GM13977 (cell line): ENCODE measurements around the gene OR10H1.
"Not testable (repeated sequence)": the region's sequence is repeated elsewhere in the genome, so short reads cannot be mapped to it uniquely, and the experiment has no call there.

Experiments used
- DNase-seq: peaks from one replicate; pipeline ENCODE4 v3.0.0; 2012; ENCODE audit warnings: low spot score
- CTCF ChIP-seq: IDR thresholded peaks from 2 replicates; pipeline ENCODE4 v1.5.1; 2012; ENCODE audit warnings: mild to moderate bottlenecking, control low read depth; ENCODE audit not compliant: insufficient read depth; ENCODE audit errors: extremely low read depth, missing control alignments
- in situ Hi-C: fragments of 300-500 bp; cut with MboI; formaldehyde crosslinking; loops from one replicate; pipeline ENCODE4 v1.12.0; 2022; ENCODE audit warnings: low sequenced_read_pairs, low pct_unique_long_range_greater_than_20kb, mixed read lengths, inconsistent platforms; ENCODE audit not compliant: unreplicated experiment

OR10H1 gene

DNA sequence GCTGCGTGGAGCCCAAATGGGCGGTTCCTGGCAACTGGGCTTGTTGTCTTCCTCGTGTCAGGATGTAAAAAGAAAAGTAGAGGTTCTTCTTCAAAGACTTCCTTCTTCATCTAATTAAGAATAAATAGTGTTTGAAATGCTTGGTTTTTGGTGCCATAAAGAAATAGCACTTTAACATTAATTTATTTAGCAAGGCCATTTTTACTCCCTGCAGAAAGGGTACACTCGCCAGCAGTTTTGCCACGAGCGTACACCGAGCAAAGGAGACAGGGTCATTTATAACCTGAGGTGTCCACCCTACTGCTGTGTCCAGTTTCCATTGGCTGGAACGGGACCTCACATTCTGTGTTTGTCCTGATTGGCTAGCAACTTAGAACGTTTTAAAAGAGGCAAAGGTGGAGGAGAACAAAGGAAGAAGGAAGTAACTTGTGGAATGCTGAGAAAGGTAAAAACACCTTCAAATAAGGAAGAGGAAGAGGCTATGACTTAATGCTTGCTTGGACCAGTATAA lies 21.8 kb upstream of the OR10H1 start:
- no peak for DNase-seq
- in situ Hi-C loops: loop anchor here (25.0 kb wide), 1 partner anchor 325 kb away; the partner anchor contains the start of gene CIB3
- TF ChIP-seq CTCF: no peak

- in situ Hi-C loops: loop anchor here (25.0 kb wide), 1 partner anchor 326 kb away; the partner anchor contains the start of gene CIB3
- DNase-seq: peak; percentile 93
- no peak for TF ChIP-seq CTCF
These were observed 21.1 kb upstream of the OR10H1 start for GRCh38 chr19:15836330-15837220.

GRCh38 chr19:15835565-15836329 lies 20.3 kb upstream of the OR10H1 start:
- in situ Hi-C loops: loop anchor here (25.0 kb wide), 1 partner anchor 327 kb away; the partner anchor contains the start of gene CIB3
- DNase-seq: not testable (repeated sequence)

DNA sequence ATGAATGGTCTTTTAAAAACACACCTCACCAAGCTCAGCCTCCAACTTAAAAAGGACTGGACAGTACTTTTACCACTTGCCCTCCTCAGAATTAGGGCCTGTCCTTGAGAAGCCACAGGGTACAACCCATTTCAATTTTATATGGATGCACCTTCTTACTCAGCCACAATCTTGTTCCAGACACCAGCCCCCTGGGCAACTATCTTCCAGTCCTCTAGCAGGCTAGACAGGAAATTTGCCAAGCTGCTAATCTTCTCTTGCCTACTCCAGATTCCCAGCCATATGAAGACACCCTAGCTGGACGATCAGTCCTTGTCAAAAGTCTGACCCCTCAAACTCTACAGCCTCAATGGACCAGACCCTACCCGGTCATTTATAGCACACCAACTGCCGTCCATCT lies 18.8 kb upstream of the OR10H1 start:
- in situ Hi-C loops: loop anchor here (25.0 kb wide), 1 partner anchor 328 kb away; the partner anchor contains the start of gene CIB3
- not testable (repeated sequence) for DNase-seq

DNA sequence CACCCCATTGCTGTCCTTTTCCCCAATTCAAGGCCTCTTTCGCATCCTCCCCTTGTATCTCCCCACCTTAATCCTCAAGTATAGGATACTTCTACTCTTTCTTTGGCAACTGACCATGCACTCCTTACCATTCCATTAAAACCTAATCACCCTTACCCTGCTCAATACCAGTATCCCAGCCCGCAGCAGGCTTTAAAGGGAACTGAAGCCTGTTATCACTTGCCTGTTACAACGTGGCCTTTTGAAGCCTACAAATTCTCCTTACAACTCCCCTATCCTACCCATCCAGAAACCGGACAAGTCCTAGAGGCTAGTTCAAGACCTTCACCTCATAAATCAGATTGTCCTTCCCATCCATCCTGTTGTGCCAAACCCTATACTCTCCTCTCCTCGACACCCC lies 16.2 kb upstream of the OR10H1 start:
- TF ChIP-seq CTCF: no peak
- in situ Hi-C loops: loop anchor here (25.0 kb wide), 1 partner anchor 331 kb away; the partner anchor contains the start of gene CIB3
- DNase-seq: no peak

- in situ Hi-C loops: loop anchor here (25.0 kb wide), 1 partner anchor 333 kb away; the partner anchor contains the start of gene CIB3
- TF ChIP-seq CTCF: no peak
- DNase-seq: no peak
These were observed 14.3 kb upstream of the OR10H1 start for GRCh38 chr19:15829786-15830185.

GRCh38 chr19:15829306-15829698 lies 13.8 kb upstream of the OR10H1 start:
- in situ Hi-C loops: loop anchor here (25.0 kb wide), 1 partner anchor 333 kb away; the partner anchor contains the start of gene CIB3

DNA sequence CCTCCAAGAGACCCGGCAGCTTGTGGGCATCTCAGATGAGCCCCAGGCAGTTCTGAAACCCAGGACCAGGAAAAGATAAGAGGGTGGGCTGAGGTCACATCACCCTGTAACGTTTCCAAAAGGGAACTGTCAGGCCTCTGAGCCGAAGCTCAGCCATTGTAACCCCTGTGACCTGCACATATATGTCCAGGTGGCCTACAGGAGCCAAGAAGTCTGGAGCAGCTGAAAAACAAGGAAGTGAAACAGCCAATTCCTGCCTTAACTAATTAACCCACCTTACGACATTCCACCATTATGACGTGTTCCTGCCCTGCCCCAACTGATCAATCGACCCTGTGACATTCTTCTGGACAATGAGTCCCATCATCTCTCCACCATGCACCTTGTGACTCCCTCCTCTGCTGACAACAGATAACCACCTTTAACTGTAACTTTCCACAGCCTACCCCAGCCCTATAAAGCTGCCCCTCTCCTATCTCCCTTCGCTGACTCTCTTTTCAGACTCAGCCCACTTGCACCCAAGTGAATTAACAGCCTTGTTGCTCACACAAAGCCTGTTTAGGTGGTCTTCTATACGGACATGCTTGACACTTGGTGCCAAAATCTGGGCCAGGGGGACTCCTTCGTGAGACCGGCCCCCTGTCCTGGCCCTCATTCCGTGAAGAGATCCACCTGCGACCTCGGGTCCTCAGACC lies 13.3 kb upstream of the OR10H1 start:
- in situ Hi-C loops: loop anchor here (25.0 kb wide), 1 partner anchor 334 kb away; the partner anchor contains the start of gene CIB3
- DNase-seq: not testable (repeated sequence)

More at GRCh38 chr19:15829306-15829698, 13.8 kb upstream of the OR10H1 start:
- TF ChIP-seq CTCF: no peak
- DNase-seq: no peak
